ENCODE data around the gene ADAMTS17.

The ADAMTS17 gene

GRCh38 chr15:100338971-100339444 is 2.8 kb downstream of the ADAMTS17 start:
- peak; percentile 59 for DNase-seq

DNA sequence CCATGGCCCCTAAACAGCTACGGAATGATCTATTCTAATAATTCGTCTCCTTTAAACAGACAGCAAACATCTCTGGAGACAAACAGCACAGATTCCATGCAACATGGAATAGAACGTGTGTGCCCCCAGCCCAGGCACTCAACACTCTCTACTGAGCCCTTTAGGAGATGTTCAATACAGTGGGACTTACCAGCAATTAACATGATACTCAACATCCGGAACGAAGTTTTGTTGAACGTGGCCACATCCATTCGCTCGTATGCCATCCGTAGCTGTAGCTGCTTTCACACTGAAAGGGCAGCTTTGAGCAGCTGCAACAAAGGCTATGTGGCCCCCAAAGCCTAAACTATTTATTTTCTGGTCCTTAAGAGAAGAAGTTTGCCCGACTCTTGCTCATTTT is 3.5 kb downstream of the ADAMTS17 start:
- DNase-seq = no peak

DNA sequence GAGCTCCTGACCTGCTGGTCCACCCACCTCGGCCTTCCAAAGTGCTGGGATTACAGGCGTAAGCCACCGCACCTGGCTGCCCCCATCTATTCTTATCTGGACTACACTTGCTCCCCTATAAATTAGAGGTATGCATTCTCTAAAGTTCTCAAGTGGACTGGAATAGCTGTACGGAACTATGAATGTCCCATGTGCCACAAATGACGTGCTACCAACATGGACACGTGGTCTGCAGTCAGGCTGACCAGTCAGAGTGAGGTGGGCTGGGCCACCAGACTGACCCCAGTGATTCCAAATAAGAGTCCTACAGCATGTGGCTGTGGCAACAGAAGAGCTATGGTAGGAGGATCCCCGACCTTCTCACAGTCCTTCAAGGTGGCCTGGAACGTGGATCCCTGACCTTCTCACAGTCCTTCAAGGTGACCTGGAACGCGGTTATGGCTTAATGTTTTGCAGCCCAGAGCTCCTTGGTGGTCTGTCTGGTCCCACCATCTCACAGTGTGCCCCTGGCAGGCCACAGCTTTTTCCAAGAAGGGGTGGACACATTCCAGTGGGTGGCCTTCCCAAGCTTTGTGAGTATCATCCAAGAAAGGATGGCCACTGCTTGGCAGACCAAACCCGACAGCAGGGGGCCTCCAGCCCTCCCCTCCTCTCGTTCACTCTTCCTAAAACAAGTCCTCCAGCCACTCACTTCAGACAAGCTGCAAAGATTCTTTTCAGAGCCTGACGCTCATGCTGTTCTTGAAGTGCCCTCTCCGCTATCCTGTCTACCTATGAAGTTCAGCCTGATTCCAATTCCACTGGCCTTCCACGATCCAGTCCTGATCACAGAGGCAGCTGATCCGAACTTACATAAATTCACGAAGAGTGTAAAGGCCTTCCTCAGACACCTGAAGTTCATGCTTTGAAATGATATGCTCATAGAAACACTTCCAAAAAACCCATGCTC is 4.4 kb downstream of the ADAMTS17 start:
- DNase-seq = no peak

GRCh38 chr15:100336061-100336460 is 5.7 kb downstream of the ADAMTS17 start:
- no peak for DNase-seq

DNA sequence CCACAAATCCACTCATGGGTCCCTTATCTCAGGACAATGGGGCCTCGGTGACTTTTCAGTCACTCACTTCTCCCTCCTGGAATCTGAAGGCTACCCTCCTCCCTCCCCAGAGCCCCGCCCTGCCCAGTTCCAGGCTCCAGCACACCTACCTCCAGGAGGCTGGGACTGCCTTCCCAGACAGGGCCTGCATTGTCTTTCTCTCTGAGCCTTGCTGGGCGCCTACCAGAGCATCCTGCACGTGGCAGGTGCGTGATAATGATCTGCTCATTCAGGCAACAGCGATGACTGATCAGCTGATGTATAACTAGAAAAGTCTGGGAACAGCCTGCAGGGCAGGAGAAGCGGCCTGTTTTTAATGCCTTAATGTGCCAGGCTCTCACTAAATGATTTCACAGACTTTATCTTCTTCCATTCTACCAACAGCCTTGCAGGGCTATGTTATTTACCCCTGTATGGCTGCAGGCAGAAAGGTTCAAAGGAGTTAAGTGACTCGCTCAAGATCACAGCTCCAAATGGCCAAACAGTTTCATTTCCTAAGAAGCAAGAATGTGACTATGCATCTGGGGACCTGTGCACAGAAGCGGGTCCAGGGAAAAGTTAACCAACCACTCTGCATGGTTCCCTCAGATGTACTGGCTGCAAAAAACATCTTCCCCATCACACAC is 6.3 kb downstream of the ADAMTS17 start:
- no peak for DNase-seq

DNA sequence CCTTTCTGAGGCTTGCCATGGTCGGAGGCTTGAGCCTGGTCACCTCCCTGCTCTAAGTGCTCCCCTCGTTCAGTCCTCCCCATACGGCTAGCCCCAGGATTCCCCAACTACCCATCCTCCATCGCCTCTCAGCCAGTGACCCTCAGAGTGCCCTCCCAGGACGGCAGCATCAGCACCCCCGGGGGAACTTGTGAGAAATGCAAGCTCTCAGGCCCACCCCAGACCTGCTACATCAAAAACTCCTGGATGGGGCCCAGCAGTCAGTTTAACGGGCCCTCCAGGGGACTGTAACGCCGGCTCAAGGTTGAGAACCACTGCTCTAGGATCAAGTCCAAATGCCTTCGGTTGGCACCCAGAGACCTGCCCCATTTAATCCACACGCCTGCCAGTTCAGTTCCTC is 6.9 kb downstream of the ADAMTS17 start:
- no peak for DNase-seq

- DNase-seq = no peak
Observed at GRCh38 chr15:100334456-100334855, 7.3 kb downstream of the ADAMTS17 start.

DNA sequence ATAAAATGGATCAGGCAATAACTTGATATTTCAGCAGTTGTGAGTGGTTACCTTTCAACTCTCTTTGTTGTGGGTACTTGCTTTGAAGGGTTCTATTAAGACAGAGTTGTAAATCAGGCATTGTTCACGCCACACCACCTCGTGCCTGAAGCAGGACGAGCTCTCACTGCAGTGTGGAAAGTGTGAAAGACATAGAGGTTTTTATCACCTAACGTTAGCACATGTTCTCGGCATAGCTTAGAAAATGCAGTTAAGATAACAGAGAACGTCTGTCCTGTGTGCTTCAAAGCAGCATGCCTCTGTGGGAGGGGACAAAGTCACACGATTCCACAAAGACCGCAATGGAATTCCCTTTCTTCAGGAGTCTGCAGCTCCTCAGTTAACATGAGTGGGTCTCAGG is 7.8 kb downstream of the ADAMTS17 start:
- DNase-seq = no peak

GRCh38 chr15:100333236-100333635 is 8.5 kb downstream of the ADAMTS17 start:
- no peak for DNase-seq

- no peak for DNase-seq
Observed at GRCh38 chr15:100332721-100333120, 9.1 kb downstream of the ADAMTS17 start.

GRCh38 chr15:100332231-100332630 is 9.5 kb downstream of the ADAMTS17 start:
- no peak for DNase-seq

DNA sequence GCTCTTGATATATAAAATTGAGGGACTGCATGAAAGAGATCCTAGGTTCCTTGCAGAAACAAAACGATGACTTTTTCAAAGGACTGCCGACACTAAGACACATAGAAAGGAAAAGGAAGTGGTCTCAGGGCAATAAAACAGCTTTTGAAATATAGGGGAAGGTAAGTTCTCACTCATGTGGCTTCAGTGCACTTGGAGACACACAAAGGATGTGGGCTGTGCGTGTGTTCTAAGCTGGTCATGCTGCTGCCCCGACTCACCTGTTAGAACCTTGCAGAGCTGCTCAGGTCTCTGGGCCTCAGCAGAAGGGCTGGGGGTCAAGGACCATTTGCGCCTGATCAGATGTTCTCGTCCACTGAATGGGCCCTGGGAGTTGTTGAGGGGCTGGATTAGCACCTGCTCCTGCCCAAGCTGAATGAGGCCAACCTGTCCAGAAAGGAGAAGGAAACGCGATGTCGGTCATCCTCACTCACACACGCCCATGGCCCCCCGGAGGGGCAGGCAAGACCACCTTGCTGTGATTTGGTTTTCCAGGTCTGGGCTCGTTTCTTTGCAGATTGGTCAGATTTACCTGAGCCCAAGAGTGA is 11.1 kb downstream of the ADAMTS17 start:
- DNase-seq = no peak

DNA sequence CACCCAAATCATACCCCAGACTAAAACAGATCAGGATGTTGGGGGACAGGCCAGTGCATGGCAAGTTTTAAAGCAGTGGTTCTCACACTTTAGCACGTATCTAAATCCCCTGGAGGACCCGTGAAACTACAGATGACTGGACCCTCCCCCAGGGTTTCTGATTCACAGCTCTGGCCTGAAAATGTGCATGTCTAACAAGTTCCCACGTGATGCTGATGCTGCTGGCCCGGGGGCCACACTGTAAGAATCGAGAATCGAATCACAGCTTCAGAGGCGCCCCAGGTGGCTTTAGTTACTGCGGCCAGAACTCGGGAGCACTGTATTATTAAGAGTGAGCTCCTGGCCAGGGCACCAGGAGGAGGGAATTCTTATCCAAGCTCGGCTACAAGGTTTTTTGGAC is 11.6 kb downstream of the ADAMTS17 start:
- DNase-seq = peak; percentile 31

GRCh38 chr15:100328796-100329195 is 13.0 kb downstream of the ADAMTS17 start:
- no peak for DNase-seq

- DNase-seq = no peak
Observed at GRCh38 chr15:100318880-100319279, 22.9 kb downstream of the ADAMTS17 start.

DNA sequence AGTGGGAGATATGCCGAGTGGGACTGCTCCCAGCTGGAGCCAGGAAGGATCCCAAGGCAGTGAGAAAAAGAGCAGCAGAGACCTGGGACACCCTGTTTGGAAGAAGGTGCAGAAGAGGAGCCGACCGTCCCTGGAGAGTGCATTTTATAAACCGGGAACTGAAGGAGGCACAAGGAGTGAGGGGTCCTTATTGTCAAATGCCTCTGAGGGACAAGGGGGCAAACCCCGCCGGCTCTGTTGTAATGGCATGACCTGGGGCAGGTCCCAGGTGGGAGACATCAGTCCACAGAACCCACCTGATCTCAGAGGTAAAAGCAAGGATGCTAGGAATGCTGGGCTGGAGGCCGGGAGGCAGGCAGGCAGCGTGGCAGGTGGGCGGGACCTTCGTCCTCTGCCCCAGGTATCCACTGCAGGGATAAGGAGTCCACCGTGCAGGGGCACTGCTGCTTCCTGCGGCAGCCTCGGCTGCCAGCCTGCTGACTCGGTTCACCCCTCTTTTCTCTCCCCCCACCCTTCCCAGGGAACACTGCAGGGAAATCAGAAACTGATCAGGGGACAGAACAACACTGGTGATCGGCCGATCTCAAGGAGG is 26.9 kb downstream of the ADAMTS17 start:
- no peak for DNase-seq

DNA sequence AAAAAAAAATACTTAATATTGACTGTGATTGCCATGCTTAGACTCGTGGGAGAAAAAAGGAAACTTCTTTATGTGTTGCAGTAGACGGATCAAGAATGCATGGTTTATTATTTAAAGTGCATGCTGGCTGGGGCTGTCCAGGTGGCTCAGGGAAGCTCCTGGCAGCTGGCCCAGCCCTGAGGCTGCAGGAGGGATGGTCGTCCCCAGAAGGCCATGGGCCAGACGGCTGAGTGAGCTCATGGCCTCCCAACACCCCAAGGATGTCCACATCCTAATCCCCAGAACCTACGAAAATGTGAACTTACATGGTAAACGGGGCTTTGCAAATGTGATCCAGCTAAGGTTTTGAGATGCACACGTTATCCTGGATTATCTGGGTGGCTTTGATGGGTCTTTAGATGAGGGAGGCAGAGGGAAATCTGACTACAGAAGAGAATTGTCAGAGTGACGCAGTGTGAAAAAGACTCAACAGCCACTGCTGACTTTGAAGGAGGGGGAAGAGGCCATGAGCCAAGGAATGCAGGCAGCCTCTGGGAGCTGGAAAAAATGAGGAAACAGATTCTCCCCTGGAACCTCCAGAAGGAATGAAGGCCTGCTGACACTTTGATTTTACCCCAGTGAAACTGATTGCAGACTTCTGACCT is 29.8 kb downstream of the ADAMTS17 start:
- DNase-seq = no peak

GRCh38 chr15:100311154-100311625 is 30.6 kb downstream of the ADAMTS17 start:
- DNase-seq = no peak

DNA sequence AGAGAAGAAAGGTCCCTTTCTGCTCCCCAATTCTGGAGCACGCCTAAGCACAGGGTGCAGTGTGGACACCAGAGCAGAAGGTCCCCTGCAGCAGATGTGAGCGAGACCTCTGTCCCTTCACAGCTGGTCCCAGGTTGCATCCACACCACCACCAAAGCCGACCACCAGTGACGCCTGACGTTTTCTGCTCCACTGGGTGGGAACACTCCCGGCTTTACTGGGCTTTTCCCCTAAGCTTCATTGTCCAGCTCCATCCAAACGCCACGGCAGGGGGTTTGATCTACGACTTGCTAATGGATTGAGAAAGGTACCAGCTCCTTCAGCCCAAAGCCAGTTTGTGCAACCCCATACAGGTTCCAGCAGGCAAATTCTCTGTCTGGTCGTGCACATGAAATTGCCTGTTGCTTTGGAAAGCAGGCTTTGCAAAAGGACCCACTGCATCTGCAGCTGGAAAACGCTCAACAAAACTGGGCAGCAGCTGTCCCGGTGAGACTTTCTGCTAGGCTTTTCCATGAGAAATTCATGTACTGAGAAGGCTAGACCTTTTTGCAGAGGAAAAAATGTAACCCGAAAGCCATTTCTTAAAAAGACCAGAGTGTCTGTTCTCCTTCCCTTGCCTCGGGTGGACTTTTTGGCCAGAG is 31.1 kb downstream of the ADAMTS17 start:
- DNase-seq = no peak

DNA sequence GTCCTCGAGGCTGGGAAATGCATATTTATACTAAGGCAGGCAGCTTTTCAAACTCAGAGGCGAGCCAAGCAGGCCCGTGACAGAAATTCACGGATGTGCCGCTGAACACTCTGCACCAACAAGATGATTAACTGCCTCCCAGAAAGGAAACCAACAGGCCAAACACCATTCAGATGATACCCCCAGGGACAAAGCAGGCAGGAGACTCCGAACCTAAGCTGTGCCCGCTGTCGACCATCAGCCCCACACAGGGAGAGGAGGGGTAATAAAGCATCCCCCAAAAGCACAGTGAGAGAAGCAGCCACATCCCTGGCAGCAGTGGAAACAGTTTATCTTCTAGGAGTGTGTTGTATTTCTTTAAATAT is 31.8 kb downstream of the ADAMTS17 start:
- no peak for DNase-seq

DNA sequence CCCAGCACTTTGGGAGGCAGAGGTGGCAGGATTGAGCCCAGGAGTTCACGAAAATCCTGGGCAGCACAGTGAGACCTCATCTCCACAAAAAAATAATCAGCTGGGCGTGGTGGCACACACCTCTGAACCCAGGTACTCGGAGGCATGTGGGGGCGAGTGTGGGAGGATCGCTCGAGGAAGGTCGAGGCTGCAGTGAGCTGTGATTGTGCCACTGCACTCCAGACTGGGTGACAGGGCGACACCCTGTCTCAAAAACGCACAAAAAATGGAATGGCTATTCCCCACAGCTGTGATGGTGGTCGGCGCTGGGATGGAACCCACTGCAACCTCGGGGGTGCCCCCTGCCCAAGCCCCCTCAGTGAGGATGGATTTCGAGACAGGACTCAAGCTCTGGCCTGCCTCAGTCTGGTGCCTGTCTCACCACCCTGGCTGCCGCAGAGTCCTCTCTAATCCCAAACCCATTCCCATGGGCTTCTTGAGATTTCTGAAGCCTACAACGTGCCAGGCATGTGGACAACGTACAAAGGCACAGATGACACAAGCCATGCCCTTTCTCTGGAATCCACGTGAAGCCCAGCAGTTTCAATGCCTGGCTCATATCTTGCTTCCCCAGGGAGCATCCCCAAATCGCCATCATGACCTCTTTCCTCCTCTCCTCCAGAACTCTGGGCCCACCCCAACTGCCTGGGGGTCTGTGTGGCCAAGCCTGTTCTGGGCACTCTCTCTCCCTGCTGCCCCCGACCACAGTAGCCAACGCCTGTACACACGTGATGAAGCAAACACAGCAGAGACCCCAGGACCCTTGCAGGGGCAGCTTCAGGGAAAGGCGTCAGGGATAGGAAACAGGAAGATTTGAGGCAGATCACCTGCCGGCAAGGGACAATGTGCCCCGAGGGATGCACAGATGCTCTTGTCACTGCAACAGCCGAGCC is 32.4 kb downstream of the ADAMTS17 start:
- no peak for DNase-seq
